Upper lobe of right lung (tissue), 1 donor: ENCODE measurements around the gene LDB2. TPM values are rescaled to one million over a fixed set of nuclear protein-coding genes. Genes with fewer than 3 reads are reported as not detected.

ENCODE experiments used
- ATAC-seq: fragments of 200-7000 bp; cut with Tn5 transposase; one replicate; pipeline ENCODE4 v1.9.1; 2020; ENCODE audit warnings: mild to moderate bottlenecking, moderate library complexity
- DNase-seq: peaks from one replicate; pipeline ENCODE4 v3.0.0-alpha.2; 2020
- H3K27ac ChIP-seq: fragments of 200-600 bp; one replicate; pipeline ENCODE4 v1.8.0; 2022
- H3K27me3 ChIP-seq: fragments of 200-600 bp; one replicate; pipeline ENCODE4 v1.8.0; 2022; ENCODE audit warnings: mild to moderate bottlenecking
- H3K36me3 ChIP-seq: fragments of 200-600 bp; one replicate; pipeline ENCODE4 v1.8.0; 2022
- H3K4me1 ChIP-seq: fragments of 200-600 bp; one replicate; pipeline ENCODE4 v1.8.0; 2022
- H3K4me3 ChIP-seq: fragments of 200-600 bp; one replicate; pipeline ENCODE4 v1.8.0; 2022; ENCODE audit warnings: mild to moderate bottlenecking
- H3K9me3 ChIP-seq: fragments of 200-600 bp; one replicate; pipeline ENCODE4 v1.8.0; 2022
- intact Hi-C: fragments of 100-400 bp; cut with DNase I; formaldehyde crosslinking; loops from one replicate; pipeline ENCODE4 v1.11.0; 2022
- total RNA-seq: library from RNA; stranded (reverse); fragmentation: NEBNext Ultra II Directional; extraction: Animal tissue kit (Norgen Biotek cat#: 25700); gene quantifications from one replicate; pipeline ENCODE4 v1.2.1, GENCODE V29; 2021
- TF ChIP-seq, protein P1 (sequence below): fragments of 200-600 bp; IDR thresholded peaks from one replicate; pipeline ENCODE4 v1.8.0; 2022; ENCODE audit warnings: antibody characterized with exemption
- donor health status: DM: no; HTN: yes; CAD: no; lungs with severe emphysema.

Gene LDB2
- total RNA-seq, 1 donor from 2014 or later: 139 TPM

DNA sequence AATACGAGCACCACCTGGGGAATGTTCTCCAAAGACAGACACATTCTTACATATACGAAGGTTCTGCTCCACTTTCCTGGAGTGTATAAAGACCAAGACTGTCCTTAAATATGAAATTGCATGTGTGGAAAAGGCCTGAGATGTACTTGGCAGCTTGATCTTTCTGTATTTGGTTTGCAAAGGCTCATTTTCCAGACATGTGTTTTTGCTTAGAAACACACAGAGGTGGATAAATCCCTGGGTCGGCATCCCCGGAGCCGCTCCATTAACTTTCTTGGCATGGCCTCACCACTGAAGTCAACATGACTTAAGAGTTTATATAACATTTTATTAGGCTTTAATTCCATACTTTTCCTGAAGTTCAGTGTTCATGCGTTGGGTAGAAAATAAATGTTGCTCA is 239.4 kb downstream of the LDB2 start:
- Histone ChIP-seq H3K4me1 (no peaks in the 10 kb centered on the region), H3K27ac (no peak overlapping the region), H3K36me3 (no peaks in the 10 kb centered on the region), H3K4me3 (no peak overlapping the region), H3K9me3 (no peaks in the 10 kb centered on the region), H3K27me3 (no peaks in the 10 kb centered on the region)
- DNase-seq (no peak), ATAC-seq (no peak)
- intact Hi-C loops: no loop called here
- TF ChIP-seq, protein P1, sequence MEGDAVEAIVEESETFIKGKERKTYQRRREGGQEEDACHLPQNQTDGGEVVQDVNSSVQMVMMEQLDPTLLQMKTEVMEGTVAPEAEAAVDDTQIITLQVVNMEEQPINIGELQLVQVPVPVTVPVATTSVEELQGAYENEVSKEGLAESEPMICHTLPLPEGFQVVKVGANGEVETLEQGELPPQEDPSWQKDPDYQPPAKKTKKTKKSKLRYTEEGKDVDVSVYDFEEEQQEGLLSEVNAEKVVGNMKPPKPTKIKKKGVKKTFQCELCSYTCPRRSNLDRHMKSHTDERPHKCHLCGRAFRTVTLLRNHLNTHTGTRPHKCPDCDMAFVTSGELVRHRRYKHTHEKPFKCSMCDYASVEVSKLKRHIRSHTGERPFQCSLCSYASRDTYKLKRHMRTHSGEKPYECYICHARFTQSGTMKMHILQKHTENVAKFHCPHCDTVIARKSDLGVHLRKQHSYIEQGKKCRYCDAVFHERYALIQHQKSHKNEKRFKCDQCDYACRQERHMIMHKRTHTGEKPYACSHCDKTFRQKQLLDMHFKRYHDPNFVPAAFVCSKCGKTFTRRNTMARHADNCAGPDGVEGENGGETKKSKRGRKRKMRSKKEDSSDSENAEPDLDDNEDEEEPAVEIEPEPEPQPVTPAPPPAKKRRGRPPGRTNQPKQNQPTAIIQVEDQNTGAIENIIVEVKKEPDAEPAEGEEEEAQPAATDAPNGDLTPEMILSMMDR: no peak

DNA sequence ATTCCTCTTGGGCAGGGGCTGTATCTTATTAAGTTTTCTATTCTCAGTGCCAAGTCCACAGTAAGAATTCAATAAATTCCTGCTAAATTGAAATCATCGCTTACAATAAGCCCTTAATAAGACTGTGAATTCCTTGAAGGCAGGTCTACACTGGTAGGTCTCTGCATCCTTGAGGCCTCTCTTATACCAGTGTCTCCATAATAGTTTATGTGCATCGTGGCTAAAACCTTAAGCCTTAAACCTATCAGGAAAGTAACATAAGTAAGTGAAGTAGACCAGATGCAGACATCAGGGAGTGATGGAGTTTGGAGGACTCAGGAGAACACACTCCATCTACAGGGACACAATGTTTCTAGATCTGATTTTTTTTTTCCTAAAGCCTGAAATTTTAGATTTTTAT is 240.3 kb downstream of the LDB2 start:
- TF ChIP-seq, protein P1: no peak
- DNase-seq (no peak), ATAC-seq (no peak)
- Histone ChIP-seq H3K4me1 (peaks cover 2% of the 10 kb centered on the region), H3K36me3 (no peaks in the 10 kb centered on the region), H3K27ac (no peak overlapping the region), H3K27me3 (no peaks in the 10 kb centered on the region), H3K9me3 (no peaks in the 10 kb centered on the region), H3K4me3 (no peak overlapping the region)
- intact Hi-C loops: no loop called here

DNA sequence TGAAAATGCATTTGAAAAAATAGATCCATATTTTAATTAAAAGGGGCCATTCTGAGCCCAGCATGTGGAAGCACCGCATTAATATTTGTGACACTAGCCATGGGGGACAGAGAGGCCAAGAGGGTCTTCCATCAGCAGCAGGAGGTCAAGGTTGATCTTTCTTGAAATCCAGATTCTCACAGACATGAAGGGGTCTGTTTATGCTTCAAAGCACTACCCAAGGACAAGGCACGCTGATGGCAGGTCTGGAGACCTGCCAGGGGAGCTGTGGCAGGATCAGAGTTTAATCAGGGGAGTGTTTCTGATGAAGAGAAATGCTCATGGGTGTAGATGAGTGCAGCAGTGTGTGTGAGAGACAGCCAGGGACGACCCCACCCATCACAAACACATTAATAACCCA is 243.3 kb downstream of the LDB2 start:
- intact Hi-C loops: no loop called here
- no peak for ATAC-seq

DNA sequence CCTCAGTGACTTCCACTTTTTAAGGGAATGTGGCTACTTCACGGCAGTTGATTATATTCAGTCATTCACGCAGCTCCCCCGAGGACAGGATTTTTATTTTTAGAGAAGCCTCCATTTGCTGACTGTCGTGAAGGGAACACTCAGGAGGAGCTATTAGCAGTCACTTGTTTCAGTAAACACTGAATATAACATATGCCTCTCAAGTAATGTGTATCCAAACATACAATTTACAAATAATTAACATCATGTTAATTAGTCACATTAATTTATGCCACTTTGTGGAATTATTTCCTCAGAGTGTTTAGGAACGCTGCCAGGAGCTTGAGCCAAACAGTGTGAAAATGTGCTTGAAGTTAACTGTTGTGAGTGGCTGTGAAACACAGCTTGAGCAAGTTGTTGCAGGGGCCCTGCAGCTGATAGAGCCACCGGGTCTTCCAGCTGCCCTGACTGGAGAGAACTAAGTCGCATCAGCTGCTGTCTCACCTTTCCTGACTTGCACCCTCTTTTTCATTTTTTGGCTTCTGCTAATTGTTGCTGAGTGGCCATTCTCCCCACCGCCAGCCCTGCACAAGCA is 245.6 kb downstream of the LDB2 start:
- Histone ChIP-seq H3K36me3 (no peaks in the 10 kb centered on the region), H3K4me1 (peaks cover 7% of the 10 kb centered on the region), H3K27me3 (no peaks in the 10 kb centered on the region), H3K27ac (no peak overlapping the region), H3K4me3 (no peak overlapping the region), H3K9me3 (no peaks in the 10 kb centered on the region)
- TF ChIP-seq, protein P1: no peak
- DNase-seq: no peak
- intact Hi-C loops: no loop called here
- no peak for ATAC-seq

More for the DNA sequence above, 243.3 kb downstream of the LDB2 start:
- H3K27me3 ChIP-seq: no peaks in the 10 kb centered on the region
- H3K36me3 ChIP-seq: no peaks in the 10 kb centered on the region
- no peak overlapping the region for H3K27ac ChIP-seq
- DNase-seq: no peak
- peaks cover 7% of the 10 kb centered on the region for H3K4me1 ChIP-seq
- TF ChIP-seq, protein P1: no peak
- no peak overlapping the region for H3K4me3 ChIP-seq
- H3K9me3 ChIP-seq: no peaks in the 10 kb centered on the region

DNA sequence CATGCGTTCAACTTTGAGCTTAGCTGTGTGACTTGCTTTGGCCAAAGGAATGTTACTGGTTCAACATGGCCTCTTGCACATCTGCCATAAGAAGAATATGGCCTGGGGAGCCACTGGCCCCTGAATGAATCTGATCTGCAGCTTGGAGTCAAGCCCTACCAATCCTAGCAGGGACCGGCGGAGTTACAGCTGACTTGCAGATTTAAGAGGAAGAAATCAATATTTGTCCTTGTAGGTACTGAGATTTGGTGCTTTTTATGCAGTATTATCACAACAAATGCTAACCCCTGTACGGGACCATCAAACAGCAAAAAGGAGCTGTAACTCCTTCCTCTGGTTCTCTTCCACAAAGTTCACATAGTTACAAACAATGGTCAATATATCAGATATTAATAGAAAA is 252.0 kb downstream of the LDB2 start:
- H3K27ac ChIP-seq: no peak overlapping the region
- no peak for DNase-seq
- ATAC-seq: no peak
- no peak overlapping the region for H3K4me3 ChIP-seq
- TF ChIP-seq, protein P1: no peak
- no peaks in the 10 kb centered on the region for H3K36me3 ChIP-seq
- no peaks in the 10 kb centered on the region for H3K27me3 ChIP-seq
- H3K4me1 ChIP-seq: no peaks in the 10 kb centered on the region
- no peaks in the 10 kb centered on the region for H3K9me3 ChIP-seq
- intact Hi-C loops: no loop called here

DNA sequence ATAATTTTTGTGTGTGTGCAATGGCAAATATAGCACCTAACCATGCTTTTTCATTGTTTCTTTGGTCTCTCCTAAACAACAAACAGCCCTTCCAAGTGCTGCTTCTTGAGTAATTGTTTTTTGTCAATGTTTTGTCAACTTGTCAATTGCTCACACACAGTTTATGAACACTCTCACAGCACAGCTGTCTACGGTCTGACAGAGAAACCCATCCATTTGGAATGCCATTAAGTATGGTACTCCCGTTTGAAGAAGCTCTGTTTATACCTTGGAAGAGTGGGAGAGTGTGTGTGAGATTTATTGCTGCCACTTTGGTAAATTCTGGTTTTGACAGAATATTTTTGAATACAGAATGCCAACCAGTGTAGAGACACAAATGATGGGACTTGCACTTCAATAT is 254.6 kb downstream of the LDB2 start:
- Histone ChIP-seq H3K27ac (no peak overlapping the region), H3K4me1 (peaks cover 4% of the 10 kb centered on the region), H3K9me3 (no peaks in the 10 kb centered on the region), H3K4me3 (no peak overlapping the region), H3K36me3 (no peaks in the 10 kb centered on the region), H3K27me3 (no peaks in the 10 kb centered on the region)
- TF ChIP-seq, protein P1: no peak
- intact Hi-C loops: no loop called here
- DNase-seq (no peak), ATAC-seq (no peak)
